Upper lobe of right lung (tissue), 1 donor: ENCODE results near the gene CTDSP2. TPM values are rescaled to one million over a fixed set of nuclear protein-coding genes. Genes with fewer than 3 reads are reported as not detected.

Experiments
- ATAC-seq: fragments of 200-7000 bp; cut with Tn5 transposase; one replicate; pipeline ENCODE4 v1.9.1; 2020; ENCODE audit warnings: mild to moderate bottlenecking, moderate library complexity
- DNase-seq: peaks from one replicate; pipeline ENCODE4 v3.0.0-alpha.2; 2020
- H3K27ac ChIP-seq: fragments of 200-600 bp; one replicate; pipeline ENCODE4 v1.8.0; 2022
- H3K27me3 ChIP-seq: fragments of 200-600 bp; one replicate; pipeline ENCODE4 v1.8.0; 2022; ENCODE audit warnings: mild to moderate bottlenecking
- H3K36me3 ChIP-seq: fragments of 200-600 bp; one replicate; pipeline ENCODE4 v1.8.0; 2022
- H3K4me1 ChIP-seq: fragments of 200-600 bp; one replicate; pipeline ENCODE4 v1.8.0; 2022
- H3K4me3 ChIP-seq: fragments of 200-600 bp; one replicate; pipeline ENCODE4 v1.8.0; 2022; ENCODE audit warnings: mild to moderate bottlenecking
- H3K9me3 ChIP-seq: fragments of 200-600 bp; one replicate; pipeline ENCODE4 v1.8.0; 2022
- intact Hi-C: fragments of 100-400 bp; cut with DNase I; formaldehyde crosslinking; loops from one replicate; pipeline ENCODE4 v1.11.0; 2022
- total RNA-seq: library from RNA; stranded (reverse); fragmentation: NEBNext Ultra II Directional; extraction: Animal tissue kit (Norgen Biotek cat#: 25700); gene quantifications from one replicate; pipeline ENCODE4 v1.2.1, GENCODE V29; 2021
- TF ChIP-seq, protein P1 (sequence below): fragments of 200-600 bp; IDR thresholded peaks from one replicate; pipeline ENCODE4 v1.8.0; 2022; ENCODE audit warnings: antibody characterized with exemption
- donor health status: DM: no; HTN: yes; CAD: no; lungs with severe emphysema.

The CTDSP2 gene
- total RNA-seq, 1 donor from 2014 or later, result 217 TPM

DNA sequence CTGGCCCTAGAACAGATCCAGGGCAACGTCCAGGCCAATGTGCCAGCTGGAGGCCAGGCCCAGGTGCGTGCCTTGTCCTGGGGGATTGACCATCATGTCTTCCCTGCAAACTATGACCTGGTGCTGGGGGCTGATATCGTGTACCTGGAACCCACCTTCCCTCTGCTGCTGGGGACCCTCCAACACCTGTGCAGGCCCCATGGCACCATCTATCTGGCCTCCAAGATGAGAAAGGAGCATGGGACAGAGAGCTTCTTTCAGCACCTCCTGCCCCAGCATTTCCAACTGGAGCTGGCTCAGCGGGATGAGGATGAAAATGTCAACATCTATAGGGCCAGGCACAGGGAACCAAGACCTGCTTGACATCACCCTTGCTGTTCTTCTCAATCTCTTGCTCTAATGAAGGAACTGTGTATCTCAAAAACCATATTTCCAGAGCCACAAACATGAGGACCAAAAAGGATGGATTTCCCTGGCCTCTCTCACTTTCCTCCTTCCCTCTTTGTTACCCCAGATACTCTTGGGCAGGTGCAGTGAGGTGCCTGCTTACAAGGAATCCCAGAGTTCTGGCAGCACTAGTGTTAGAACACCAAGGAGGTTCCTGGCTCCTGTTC lies 66.1 kb downstream of the CTDSP2 start:
- H3K9me3 ChIP-seq, result no peaks in the 10 kb centered on the region
- peak overlapping the region; percentile 6 for H3K27ac ChIP-seq
- H3K36me3 ChIP-seq, result peaks cover 8% of the 10 kb centered on the region
- intact Hi-C loops, result no loop called here
- H3K4me3 ChIP-seq, result no peak overlapping the region
- H3K27me3 ChIP-seq, result no peaks in the 10 kb centered on the region
- TF ChIP-seq, protein P1, sequence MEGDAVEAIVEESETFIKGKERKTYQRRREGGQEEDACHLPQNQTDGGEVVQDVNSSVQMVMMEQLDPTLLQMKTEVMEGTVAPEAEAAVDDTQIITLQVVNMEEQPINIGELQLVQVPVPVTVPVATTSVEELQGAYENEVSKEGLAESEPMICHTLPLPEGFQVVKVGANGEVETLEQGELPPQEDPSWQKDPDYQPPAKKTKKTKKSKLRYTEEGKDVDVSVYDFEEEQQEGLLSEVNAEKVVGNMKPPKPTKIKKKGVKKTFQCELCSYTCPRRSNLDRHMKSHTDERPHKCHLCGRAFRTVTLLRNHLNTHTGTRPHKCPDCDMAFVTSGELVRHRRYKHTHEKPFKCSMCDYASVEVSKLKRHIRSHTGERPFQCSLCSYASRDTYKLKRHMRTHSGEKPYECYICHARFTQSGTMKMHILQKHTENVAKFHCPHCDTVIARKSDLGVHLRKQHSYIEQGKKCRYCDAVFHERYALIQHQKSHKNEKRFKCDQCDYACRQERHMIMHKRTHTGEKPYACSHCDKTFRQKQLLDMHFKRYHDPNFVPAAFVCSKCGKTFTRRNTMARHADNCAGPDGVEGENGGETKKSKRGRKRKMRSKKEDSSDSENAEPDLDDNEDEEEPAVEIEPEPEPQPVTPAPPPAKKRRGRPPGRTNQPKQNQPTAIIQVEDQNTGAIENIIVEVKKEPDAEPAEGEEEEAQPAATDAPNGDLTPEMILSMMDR, result no peak
- no peak for DNase-seq
- ATAC-seq, result no peak
- H3K4me1 ChIP-seq, result peaks cover 18% of the 10 kb centered on the region

GRCh38 chr12:57779736-57780135 lies 66.8 kb downstream of the CTDSP2 start:
- TF ChIP-seq, protein P1, result no peak
- DNase-seq, result no peak
- no peaks in the 10 kb centered on the region for H3K27me3 ChIP-seq
- no peak for ATAC-seq
- H3K4me3 ChIP-seq, result no peak overlapping the region
- intact Hi-C loops, result no loop called here
- peaks cover 18% of the 10 kb centered on the region for H3K4me1 ChIP-seq
- no peaks in the 10 kb centered on the region for H3K9me3 ChIP-seq
- H3K36me3 ChIP-seq, result peaks cover 4% of the 10 kb centered on the region
- no peak overlapping the region for H3K27ac ChIP-seq

DNA sequence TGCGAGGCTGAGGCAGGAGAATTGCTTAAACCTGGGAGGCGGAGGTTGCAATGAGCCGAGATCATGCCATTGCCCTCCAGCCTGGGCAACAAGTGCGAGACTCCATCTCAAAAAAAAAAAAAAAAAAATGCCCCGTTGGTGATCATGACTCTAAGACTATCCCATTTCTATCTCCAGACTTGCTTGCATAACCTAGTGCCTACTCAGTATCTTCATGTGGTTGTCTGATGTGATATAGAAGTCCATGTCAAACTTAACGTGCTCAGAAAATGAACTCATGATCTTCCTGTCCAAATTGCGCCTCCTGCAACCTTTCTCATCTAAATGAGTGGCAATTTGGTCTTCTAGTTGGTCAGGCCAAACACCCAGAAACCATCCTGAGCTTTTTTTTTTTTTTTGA lies 68.6 kb downstream of the CTDSP2 start:
- Histone ChIP-seq H3K27ac (no peak overlapping the region), H3K4me3 (no peak overlapping the region), H3K27me3 (no peaks in the 10 kb centered on the region), H3K36me3 (no peaks in the 10 kb centered on the region), H3K9me3 (no peaks in the 10 kb centered on the region), H3K4me1 (peaks cover 19% of the 10 kb centered on the region)
- TF ChIP-seq, protein P1, result no peak
- DNase-seq (peak; percentile 5), ATAC-seq (no peak)
- intact Hi-C loops, result no loop called here

- no peak overlapping the region for H3K27ac ChIP-seq
- H3K27me3 ChIP-seq, result no peaks in the 10 kb centered on the region
- intact Hi-C loops, result no loop called here
- H3K4me3 ChIP-seq, result no peak overlapping the region
- H3K36me3 ChIP-seq, result no peaks in the 10 kb centered on the region
- no peak for DNase-seq
- TF ChIP-seq, protein P1, result no peak
- ATAC-seq, result no peak
- H3K4me1 ChIP-seq, result peaks cover 19% of the 10 kb centered on the region
- no peaks in the 10 kb centered on the region for H3K9me3 ChIP-seq
These were observed 69.2 kb downstream of the CTDSP2 start for GRCh38 chr12:57777367-57777766.

- H3K4me3 ChIP-seq, result no peak overlapping the region
- H3K9me3 ChIP-seq, result no peaks in the 10 kb centered on the region
- no peak overlapping the region for H3K27ac ChIP-seq
- H3K4me1 ChIP-seq, result peaks cover 12% of the 10 kb centered on the region
- intact Hi-C loops, result no loop called here
- TF ChIP-seq, protein P1, result no peak
- H3K27me3 ChIP-seq, result no peaks in the 10 kb centered on the region
- H3K36me3 ChIP-seq, result no peaks in the 10 kb centered on the region
- ATAC-seq (no peak), DNase-seq (no peak)
These were observed 70.3 kb downstream of the CTDSP2 start for GRCh38 chr12:57776247-57776587.
